Ishikawa (cell line): Measurements from ENCODE around the gene PYCR2.

Experiments used
- CEBPB ChIP-seq: IDR thresholded peaks from 2 replicates; pipeline ENCODE4 v1.6.1; 2012
- CREB1 ChIP-seq: IDR thresholded peaks from 2 replicates; pipeline ENCODE4 v1.6.1; 2012; ENCODE audit warnings: low read depth
- EGR1 ChIP-seq: IDR thresholded peaks from 2 replicates; pipeline ENCODE4 v1.6.1; 2012
- EP300 ChIP-seq: IDR thresholded peaks from 2 replicates; pipeline ENCODE4 v1.6.1; 2012; ENCODE audit warnings: borderline replicate concordance
- FOXM1 ChIP-seq: IDR thresholded peaks from 2 replicates; pipeline ENCODE4 v1.6.1; 2012; ENCODE audit warnings: low read depth, borderline replicate concordance
- NFIC ChIP-seq: IDR thresholded peaks from 2 replicates; pipeline ENCODE4 v1.6.1; 2012
- RAD21 ChIP-seq: IDR thresholded peaks from 2 replicates; pipeline ENCODE4 v1.6.1; 2012; ENCODE audit warnings: low read depth
- TAF1 ChIP-seq: IDR thresholded peaks from 2 replicates; pipeline ENCODE4 v1.6.1; 2012; ENCODE audit warnings: low read depth, mild to moderate bottlenecking
- TCF12 ChIP-seq: IDR thresholded peaks from 2 replicates; pipeline ENCODE4 v1.6.1; 2012; ENCODE audit warnings: low read depth
- TEAD4 ChIP-seq: IDR thresholded peaks from 2 replicates; pipeline ENCODE4 v1.6.1; 2012
- YY1 ChIP-seq: IDR thresholded peaks from 2 replicates; pipeline ENCODE4 v1.6.1; 2012; ENCODE audit warnings: low read depth
- ZBTB7A ChIP-seq: IDR thresholded peaks from 2 replicates; pipeline ENCODE4 v1.6.1; 2012; ENCODE audit warnings: low read depth
- TF ChIP-seq, protein P1 (sequence below): IDR thresholded peaks from 2 replicates; pipeline ENCODE4 v1.6.1; 2012; ENCODE audit warnings: low read depth, mild to moderate bottlenecking
- TF ChIP-seq, protein P2 (sequence below): IDR thresholded peaks from 2 replicates; pipeline ENCODE4 v1.6.1; 2012
- TF ChIP-seq, protein P3 (sequence below): IDR thresholded peaks from 2 replicates; pipeline ENCODE4 v1.6.1; 2012

Gene PYCR2

DNA sequence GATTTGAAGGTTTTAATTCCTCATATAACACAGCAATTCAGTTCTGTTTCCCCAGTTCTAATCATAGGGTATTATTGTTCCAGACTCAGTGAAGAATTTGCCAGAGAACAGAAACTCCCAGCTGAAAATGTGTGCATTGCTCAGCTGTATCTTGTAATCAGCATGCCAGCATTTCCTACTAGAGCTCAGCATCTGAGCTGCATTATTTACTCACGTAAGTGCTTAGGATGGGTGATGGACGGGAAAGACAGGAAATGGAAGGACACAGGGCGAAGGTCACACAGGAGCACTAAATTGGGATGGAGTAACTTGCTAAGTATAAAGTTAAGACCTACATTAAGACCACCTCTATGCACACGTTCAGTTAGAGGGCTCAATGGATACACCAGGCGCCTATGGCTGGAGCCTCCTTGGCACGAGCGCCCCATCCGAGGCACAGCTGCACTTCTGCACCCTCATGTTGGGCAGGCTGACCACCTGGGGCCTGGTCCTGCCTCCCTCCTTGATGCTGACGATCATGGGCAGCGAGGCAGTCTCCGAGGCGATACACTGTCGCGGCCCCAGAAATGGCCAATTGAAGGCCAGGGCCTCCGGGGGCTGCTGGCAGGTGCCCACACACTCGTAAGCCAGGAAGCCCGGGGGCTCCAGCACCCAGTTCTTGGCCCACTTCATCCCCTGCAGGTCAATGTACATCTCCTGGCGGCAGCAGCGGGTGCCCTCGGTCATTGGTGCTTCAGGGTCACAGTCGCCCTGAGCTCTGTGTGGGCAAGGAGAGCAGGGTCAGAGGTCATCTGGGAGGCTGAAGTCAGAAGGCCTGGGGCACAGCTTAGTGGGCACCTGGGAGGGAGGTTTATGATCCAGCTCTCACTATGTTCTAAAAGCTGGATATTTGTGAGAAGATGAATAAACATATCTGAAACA is 13.3 kb upstream of the PYCR2 start:
- no peak for TF ChIP-seq ZBTB7A
- no peak for TF ChIP-seq EP300
- TF ChIP-seq CREB1: no peak
- no peak for TF ChIP-seq CEBPB
- TF ChIP-seq, protein P1, sequence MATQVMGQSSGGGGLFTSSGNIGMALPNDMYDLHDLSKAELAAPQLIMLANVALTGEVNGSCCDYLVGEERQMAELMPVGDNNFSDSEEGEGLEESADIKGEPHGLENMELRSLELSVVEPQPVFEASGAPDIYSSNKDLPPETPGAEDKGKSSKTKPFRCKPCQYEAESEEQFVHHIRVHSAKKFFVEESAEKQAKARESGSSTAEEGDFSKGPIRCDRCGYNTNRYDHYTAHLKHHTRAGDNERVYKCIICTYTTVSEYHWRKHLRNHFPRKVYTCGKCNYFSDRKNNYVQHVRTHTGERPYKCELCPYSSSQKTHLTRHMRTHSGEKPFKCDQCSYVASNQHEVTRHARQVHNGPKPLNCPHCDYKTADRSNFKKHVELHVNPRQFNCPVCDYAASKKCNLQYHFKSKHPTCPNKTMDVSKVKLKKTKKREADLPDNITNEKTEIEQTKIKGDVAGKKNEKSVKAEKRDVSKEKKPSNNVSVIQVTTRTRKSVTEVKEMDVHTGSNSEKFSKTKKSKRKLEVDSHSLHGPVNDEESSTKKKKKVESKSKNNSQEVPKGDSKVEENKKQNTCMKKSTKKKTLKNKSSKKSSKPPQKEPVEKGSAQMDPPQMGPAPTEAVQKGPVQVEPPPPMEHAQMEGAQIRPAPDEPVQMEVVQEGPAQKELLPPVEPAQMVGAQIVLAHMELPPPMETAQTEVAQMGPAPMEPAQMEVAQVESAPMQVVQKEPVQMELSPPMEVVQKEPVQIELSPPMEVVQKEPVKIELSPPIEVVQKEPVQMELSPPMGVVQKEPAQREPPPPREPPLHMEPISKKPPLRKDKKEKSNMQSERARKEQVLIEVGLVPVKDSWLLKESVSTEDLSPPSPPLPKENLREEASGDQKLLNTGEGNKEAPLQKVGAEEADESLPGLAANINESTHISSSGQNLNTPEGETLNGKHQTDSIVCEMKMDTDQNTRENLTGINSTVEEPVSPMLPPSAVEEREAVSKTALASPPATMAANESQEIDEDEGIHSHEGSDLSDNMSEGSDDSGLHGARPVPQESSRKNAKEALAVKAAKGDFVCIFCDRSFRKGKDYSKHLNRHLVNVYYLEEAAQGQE: no peak
- no peak for TF ChIP-seq TAF1

DNA sequence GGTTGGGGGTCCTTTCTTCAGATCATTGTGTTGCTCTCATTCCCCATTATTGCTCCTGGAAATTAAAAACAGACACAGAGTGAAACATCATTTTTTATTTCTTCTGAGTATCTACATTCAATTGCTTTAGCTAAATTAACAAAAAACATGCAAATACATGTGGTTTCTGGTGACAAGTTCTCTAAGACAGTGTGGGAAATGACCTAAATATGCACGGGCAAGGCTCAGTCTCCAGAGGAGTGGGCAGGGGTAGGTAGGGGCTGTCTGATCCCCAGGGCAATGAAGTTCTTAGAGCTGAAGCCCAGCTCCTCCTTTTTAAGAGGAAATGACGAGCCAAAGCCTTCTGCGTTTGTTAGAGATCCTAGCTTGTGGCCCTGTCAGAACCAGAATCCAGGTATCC is 12.5 kb upstream of the PYCR2 start:
- TF ChIP-seq CREB1: no peak
- TF ChIP-seq TAF1: no peak

DNA sequence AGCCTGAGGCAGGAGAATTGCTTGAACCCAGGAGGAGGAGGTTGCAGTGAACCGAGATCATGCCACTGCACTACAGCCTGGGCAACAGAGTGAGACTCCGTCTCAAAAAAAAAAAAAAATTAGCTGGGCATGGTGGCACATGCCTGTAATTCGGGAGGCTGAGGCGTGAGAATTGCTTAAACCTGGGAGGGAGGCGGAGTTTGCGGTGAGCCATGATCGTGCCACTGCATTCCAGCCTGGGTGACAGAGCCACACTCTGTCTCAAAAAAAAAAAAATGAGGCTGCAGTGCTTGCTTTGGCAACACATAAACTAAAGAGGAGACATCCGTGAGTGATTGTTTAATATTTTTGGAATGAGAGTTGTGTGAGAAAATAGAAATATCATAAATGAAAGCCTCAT is 12.0 kb upstream of the PYCR2 start:
- peak; percentile 20; the same call in 1 of the 2 replicates for TF ChIP-seq TEAD4

DNA sequence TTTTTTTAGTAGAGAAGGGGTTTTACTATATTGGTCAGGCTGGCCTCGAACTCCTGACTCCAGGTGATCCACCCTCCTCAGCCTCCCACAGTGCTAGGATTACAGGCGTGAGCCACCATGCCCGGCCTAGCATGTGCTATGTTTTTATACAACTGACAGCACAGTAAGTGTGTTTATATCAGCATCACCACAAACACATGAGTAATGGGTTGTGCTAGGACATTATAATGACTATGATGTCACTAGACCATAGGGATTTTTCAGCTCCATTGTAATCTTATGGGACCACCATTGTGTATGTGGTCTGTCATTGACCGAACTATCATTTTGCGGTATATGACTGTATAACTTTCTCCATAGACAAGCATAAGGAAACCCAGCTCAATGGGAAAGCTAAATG is 10.7 kb upstream of the PYCR2 start:
- TF ChIP-seq FOXM1: no peak
- TF ChIP-seq, protein P1: no peak
- no peak for TF ChIP-seq RAD21
- TF ChIP-seq, protein P2, sequence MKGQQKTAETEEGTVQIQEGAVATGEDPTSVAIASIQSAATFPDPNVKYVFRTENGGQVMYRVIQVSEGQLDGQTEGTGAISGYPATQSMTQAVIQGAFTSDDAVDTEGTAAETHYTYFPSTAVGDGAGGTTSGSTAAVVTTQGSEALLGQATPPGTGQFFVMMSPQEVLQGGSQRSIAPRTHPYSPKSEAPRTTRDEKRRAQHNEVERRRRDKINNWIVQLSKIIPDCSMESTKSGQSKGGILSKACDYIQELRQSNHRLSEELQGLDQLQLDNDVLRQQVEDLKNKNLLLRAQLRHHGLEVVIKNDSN: no peak
- no peak for TF ChIP-seq CEBPB
- TF ChIP-seq EGR1: no peak
- TF ChIP-seq YY1: no peak

DNA sequence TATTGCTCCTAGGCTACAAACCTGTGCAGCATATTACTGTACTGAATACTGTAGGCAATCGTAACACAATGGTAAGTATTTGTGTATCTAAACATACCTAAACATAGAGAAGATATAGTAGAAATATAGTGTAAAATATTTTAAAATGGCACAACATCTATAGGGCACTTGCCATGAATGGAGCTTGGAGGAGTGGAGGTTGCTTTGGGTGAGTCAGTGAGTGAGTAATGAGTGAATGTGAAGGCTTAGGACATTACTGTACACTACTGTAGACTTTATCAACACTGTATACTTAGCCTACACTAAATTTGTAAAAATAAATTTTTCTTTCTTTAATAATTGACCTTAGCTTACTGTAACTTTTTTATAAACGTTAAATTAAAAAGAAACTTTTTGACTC is 9.0 kb upstream of the PYCR2 start:
- TF ChIP-seq RAD21: no peak
- TF ChIP-seq, protein P1: no peak
- no peak for TF ChIP-seq ZBTB7A
- no peak for TF ChIP-seq CREB1
- TF ChIP-seq YY1: no peak
- no peak for TF ChIP-seq FOXM1
- TF ChIP-seq NFIC: no peak
- no peak for TF ChIP-seq TEAD4

DNA sequence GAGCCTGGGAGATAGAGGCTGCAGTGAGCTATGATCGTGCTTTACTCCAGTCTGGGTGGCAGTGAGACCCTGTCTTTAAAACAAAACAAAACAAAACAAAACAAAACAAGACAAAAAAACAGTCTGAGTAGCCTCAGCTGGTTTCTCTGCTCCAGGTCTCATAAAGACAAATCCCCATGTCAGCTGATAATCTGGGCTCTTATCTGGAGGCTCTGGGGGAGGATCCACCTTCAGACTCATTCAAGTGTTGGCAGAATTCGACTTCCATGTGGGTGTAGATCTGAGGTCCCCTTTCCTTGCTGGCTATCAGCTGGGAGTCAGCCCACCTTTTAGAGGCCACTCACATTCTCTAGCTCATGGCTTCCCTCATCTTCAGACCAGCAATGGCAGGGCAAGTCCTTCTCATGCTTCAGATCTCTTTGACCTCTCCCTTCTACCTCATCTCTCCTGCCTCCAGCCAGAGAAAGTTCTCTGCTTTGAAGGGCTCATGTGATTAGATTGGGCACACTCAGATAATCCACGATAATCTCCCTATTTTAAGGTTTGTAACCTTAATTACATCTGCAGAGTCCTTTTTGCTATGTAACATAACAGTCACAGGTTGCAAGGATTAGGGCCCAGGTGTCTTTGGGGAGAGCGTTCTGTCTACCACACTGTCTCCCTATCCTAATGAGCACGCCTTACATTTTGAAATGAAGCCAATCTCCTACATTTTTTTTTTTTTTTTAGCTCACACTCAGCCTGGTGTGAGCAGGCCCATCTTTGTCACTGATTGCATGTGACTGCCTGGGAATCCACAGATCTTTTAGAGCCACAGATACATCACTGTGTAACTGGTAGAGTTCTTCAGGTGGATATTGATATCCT is 7.5 kb upstream of the PYCR2 start:
- TF ChIP-seq, protein P3, sequence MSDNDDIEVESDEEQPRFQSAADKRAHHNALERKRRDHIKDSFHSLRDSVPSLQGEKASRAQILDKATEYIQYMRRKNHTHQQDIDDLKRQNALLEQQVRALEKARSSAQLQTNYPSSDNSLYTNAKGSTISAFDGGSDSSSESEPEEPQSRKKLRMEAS: no peak
- TF ChIP-seq, protein P1: no peak
- TF ChIP-seq NFIC: no peak
- TF ChIP-seq TAF1: no peak
- TF ChIP-seq YY1: no peak
- TF ChIP-seq FOXM1: no peak
- no peak for TF ChIP-seq TCF12
- TF ChIP-seq RAD21: no peak
- TF ChIP-seq TEAD4: no peak
- no peak for TF ChIP-seq ZBTB7A
- TF ChIP-seq CREB1: no peak
- no peak for TF ChIP-seq CEBPB
- no peak for TF ChIP-seq EP300
- TF ChIP-seq EGR1: no peak
- TF ChIP-seq, protein P2: no peak
